OCI-LY1 (cell line): ENCODE measurements around the gene RADIL.

Source experiments
- H2AFZ ChIP-seq: fragments of 200-600 bp; sonication (generic), shearing (Covaris generic); 2 replicates; pipeline ENCODE4 v1.6.0; 2014; ENCODE audit warnings: antibody characterized with exemption, mild to moderate bottlenecking, low read length
- H3F3A ChIP-seq: fragments of 200-600 bp; sonication (generic), shearing (Covaris generic); 2 replicates; pipeline ENCODE4 v1.6.0; 2014; ENCODE audit warnings: mild to moderate bottlenecking, antibody characterized with exemption, low read length, moderate library complexity; ENCODE audit not compliant: insufficient read depth
- H3K27ac ChIP-seq: fragments of 200-600 bp; sonication (generic); 2 replicates; pipeline ENCODE4 v1.5.1; 2014; ENCODE audit warnings: low read length, mixed run types, mild to moderate bottlenecking, low read depth; ENCODE audit not compliant: poor library complexity, severe bottlenecking
- H3K27me3 ChIP-seq: fragments of 200-600 bp; sonication (generic); 2 replicates; pipeline ENCODE4 v1.6.0; 2014; ENCODE audit warnings: antibody characterized with exemption, mild to moderate bottlenecking, low read length, moderate library complexity; ENCODE audit not compliant: insufficient read depth
- H3K36me3 ChIP-seq: fragments of 200-600 bp; sonication (generic); 2 replicates; pipeline ENCODE4 v1.6.1; 2014; ENCODE audit warnings: mild to moderate bottlenecking, antibody characterized with exemption, low read length, moderate library complexity, mixed read lengths; ENCODE audit not compliant: insufficient read depth
- H3K4me1 ChIP-seq: fragments of 200-600 bp; sonication (generic); 2 replicates; pipeline ENCODE4 v1.5.1; 2014; ENCODE audit warnings: mild to moderate bottlenecking, low read length, moderate library complexity; ENCODE audit not compliant: insufficient read depth, severe bottlenecking
- H3K4me2 ChIP-seq: fragments of 200-600 bp; sonication (generic), shearing (Covaris generic); 2 replicates; pipeline ENCODE4 v1.6.1; 2014; ENCODE audit warnings: low read length
- H3K4me3 ChIP-seq: fragments of 200-600 bp; sonication (generic); 2 replicates; pipeline ENCODE4 v1.5.1; 2014; ENCODE audit warnings: low read length, low read depth, mild to moderate bottlenecking, mixed read lengths; ENCODE audit not compliant: poor library complexity, severe bottlenecking
- H3K79me2 ChIP-seq: fragments of 200-600 bp; shearing (Covaris generic); 2 replicates; pipeline ENCODE4 v1.6.1; 2016; ENCODE audit warnings: mixed run types, low read length, mixed read lengths; ENCODE audit not compliant: insufficient read depth
- H3K9ac ChIP-seq: fragments of 200-600 bp; sonication (generic), shearing (Covaris generic); 2 replicates; pipeline ENCODE4 v1.6.1; 2014; ENCODE audit warnings: mild to moderate bottlenecking, low read length, mixed read lengths
- H3K9me2 ChIP-seq: fragments of 200-600 bp; sonication (generic), shearing (Covaris generic); 2 replicates; pipeline ENCODE4 v1.6.1; 2014; ENCODE audit warnings: low read depth, mild to moderate bottlenecking, low read length, mixed read lengths
- H3K9me3 ChIP-seq: fragments of 200-600 bp; shearing (Covaris generic); 2 replicates; pipeline ENCODE4 v1.6.1; 2014; ENCODE audit warnings: low read length, mixed read lengths
- H4K20me1 ChIP-seq: fragments of 200-600 bp; sonication (generic), shearing (Covaris generic); 2 replicates; pipeline ENCODE4 v1.6.0; 2016; ENCODE audit warnings: mild to moderate bottlenecking, low read length; ENCODE audit not compliant: insufficient read depth
- EZH2 ChIP-seq: fragments of 200-600 bp; sonication (generic), shearing (Covaris generic); IDR thresholded peaks from 2 replicates; pipeline ENCODE4 v1.8.0; 2017; ENCODE audit warnings: borderline replicate concordance, mixed run types, mild to moderate bottlenecking, antibody characterized with exemption, low read length, moderate library complexity, mixed read lengths
- TF ChIP-seq, protein P1 (sequence below): fragments of 200-600 bp; sonication (generic), shearing (Covaris generic); IDR thresholded peaks from 2 replicates; pipeline ENCODE4 v1.5.1; 2017; ENCODE audit warnings: mild to moderate bottlenecking, antibody characterized with exemption, low read length, moderate library complexity, mixed read lengths

The RADIL gene

DNA sequence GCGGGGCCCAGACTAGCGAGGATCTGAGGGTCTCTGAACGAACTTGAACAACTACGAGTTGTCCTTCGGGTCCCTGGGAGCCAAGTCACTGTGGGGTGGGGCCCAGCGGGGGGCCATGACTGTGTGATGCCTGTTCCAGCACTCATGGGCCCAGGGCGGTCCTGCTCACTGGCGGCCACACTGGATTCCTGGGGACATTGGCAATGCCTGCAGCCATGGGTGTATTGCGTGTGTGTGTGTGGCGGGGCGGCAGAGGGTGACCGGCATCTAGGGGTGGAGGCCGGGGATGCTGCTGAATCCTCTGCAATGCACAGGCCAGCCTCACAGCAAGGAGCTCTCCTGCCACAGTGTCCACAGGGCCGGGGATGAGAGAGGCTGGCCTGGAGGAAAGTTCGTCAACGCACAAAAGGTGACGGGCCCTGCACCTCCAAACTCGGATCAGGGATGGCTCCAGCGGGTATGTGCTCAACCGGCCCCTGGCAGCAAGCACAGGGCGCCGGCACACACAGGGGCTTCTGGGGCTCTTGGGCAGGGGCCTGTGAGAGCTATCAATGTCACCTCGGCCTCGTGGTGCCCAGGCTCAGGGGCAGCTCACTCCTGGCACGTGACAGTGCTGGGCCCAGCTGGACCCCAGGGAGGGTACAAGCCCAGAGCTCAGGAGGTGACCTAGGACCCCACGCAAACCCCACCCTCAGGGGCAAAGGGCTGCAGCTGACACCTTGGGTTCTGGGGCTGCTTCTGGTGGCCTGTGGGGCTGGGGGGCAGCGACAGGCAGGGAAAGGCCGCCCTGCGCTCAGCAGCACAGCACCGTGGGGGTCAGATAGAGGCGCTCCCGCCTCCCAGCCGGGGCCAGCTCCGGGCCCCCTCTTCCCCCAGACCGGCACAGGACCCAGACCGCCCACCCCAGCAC lies 49.6 kb downstream of the RADIL start:
- no peaks in the 10 kb centered on the region for H4K20me1 ChIP-seq
- H3K36me3 ChIP-seq, result no peaks in the 10 kb centered on the region
- H3K4me2 ChIP-seq, result no peak overlapping the region
- no peak overlapping the region for H3K27ac ChIP-seq
- H2AFZ ChIP-seq, result no peak overlapping the region
- H3K9me3 ChIP-seq, result no peaks in the 10 kb centered on the region
- H3K9ac ChIP-seq, result no peak overlapping the region
- no peaks in the 10 kb centered on the region for H3F3A ChIP-seq
- no peaks in the 10 kb centered on the region for H3K9me2 ChIP-seq
- H3K79me2 ChIP-seq, result no peaks in the 10 kb centered on the region
- TF ChIP-seq EZH2, result no peak
- TF ChIP-seq, protein P1, sequence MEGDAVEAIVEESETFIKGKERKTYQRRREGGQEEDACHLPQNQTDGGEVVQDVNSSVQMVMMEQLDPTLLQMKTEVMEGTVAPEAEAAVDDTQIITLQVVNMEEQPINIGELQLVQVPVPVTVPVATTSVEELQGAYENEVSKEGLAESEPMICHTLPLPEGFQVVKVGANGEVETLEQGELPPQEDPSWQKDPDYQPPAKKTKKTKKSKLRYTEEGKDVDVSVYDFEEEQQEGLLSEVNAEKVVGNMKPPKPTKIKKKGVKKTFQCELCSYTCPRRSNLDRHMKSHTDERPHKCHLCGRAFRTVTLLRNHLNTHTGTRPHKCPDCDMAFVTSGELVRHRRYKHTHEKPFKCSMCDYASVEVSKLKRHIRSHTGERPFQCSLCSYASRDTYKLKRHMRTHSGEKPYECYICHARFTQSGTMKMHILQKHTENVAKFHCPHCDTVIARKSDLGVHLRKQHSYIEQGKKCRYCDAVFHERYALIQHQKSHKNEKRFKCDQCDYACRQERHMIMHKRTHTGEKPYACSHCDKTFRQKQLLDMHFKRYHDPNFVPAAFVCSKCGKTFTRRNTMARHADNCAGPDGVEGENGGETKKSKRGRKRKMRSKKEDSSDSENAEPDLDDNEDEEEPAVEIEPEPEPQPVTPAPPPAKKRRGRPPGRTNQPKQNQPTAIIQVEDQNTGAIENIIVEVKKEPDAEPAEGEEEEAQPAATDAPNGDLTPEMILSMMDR, result no peak
- peaks cover 11% of the 10 kb centered on the region; the same call in 1 of the 2 replicates for H3K27me3 ChIP-seq
- peaks cover 6% of the 10 kb centered on the region for H3K4me1 ChIP-seq
- H3K4me3 ChIP-seq, result no peak overlapping the region

DNA sequence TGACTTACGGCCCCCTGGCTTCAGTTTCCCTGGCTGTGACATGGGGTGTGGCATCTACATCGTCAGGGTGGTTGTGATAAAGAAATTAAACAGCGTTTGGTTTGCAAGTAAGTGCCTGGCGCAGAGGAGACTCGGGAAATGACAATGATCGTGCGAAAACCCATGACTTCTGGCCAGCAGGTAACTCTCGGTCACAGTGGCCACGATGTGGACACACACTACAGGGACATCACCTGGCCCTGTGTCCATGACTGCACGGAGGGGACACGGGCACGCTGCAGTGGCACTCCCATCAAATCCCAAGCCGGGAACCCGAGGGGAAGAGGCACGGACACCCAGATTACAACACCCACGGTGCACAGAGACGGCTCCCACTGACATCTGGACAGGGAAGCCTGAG lies 50.3 kb downstream of the RADIL start:
- H3K9ac ChIP-seq, result no peak overlapping the region
- H3K79me2 ChIP-seq, result no peaks in the 10 kb centered on the region
- no peak overlapping the region for H3K4me3 ChIP-seq
- H3K4me2 ChIP-seq, result no peak overlapping the region
- no peak overlapping the region for H3K27ac ChIP-seq
- H4K20me1 ChIP-seq, result no peaks in the 10 kb centered on the region
- no peaks in the 10 kb centered on the region for H3K36me3 ChIP-seq
- no peak for TF ChIP-seq EZH2
- TF ChIP-seq, protein P1, result no peak
- H2AFZ ChIP-seq, result no peak overlapping the region
- no peaks in the 10 kb centered on the region for H3K9me3 ChIP-seq
- H3K27me3 ChIP-seq, result 0 out of 2 replicates have a peak, but pooled peaks cover 5% of the 10 kb centered on the region
- H3F3A ChIP-seq, result no peaks in the 10 kb centered on the region
- H3K4me1 ChIP-seq, result no peaks in the 10 kb centered on the region
- no peaks in the 10 kb centered on the region for H3K9me2 ChIP-seq

DNA sequence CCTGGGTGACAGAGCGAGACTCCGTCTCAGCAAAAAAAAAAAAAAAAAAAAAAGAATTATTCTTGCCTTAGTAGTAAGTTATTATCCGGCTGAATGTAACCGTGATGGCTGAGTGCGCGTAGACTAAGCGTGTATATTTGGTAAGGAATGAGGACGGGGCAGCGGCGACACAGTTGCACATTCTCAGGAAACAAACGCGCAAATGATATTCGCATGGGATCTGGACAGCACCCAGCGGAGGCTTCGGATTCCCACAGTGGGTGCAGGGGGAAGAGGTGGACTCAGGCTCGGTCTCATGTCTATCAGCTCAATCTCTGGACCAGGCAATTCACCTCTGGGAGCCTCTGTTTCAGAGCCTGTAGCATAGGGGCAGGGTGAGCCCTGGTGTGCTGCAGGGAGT lies 50.8 kb downstream of the RADIL start:
- 0 out of 2 replicates have a peak, but pooled peaks cover 4% of the 10 kb centered on the region for H3K27me3 ChIP-seq
- H3K4me1 ChIP-seq, result no peaks in the 10 kb centered on the region
- TF ChIP-seq, protein P1, result no peak
- no peak for TF ChIP-seq EZH2
- H3K9ac ChIP-seq, result no peak overlapping the region
- H3K36me3 ChIP-seq, result no peaks in the 10 kb centered on the region
- H3K79me2 ChIP-seq, result no peaks in the 10 kb centered on the region
- H4K20me1 ChIP-seq, result no peaks in the 10 kb centered on the region
- H3K27ac ChIP-seq, result no peak overlapping the region
- no peaks in the 10 kb centered on the region for H3K9me3 ChIP-seq
- H3K4me3 ChIP-seq, result no peak overlapping the region
- H3K9me2 ChIP-seq, result no peaks in the 10 kb centered on the region
- no peak overlapping the region for H3K4me2 ChIP-seq
- no peak overlapping the region for H2AFZ ChIP-seq
- H3F3A ChIP-seq, result no peaks in the 10 kb centered on the region
